HFF-Myc (cell line): Measurements from ENCODE around the gene DRC7.

ENCODE experiments used
- DNase-seq: peaks from one replicate; pipeline ENCODE4 v3.0.0-alpha.2; 2011; ENCODE audit warnings: low read depth; ENCODE audit errors: extremely low read depth
- H3K4me3 ChIP-seq: replicated peaks from 2 replicates; pipeline ENCODE4 v1.5.1; 2011; ENCODE audit warnings: low read depth, mild to moderate bottlenecking, control low read depth, low read length
- CTCF ChIP-seq: IDR thresholded peaks from 2 replicates; pipeline ENCODE4 v1.5.1; 2012; ENCODE audit warnings: mild to moderate bottlenecking, low read depth, low read length, control low read depth; ENCODE audit errors: missing control alignments

DRC7 gene

GRCh38 chr16:57781349-57781740 lies 86.7 kb downstream of the DRC7 start:
- no peak for DNase-seq
- H3K4me3 ChIP-seq: no peak overlapping the region
- TF ChIP-seq CTCF: no peak
